GM21619 (cell line): Measurements from ENCODE around the gene PUM2.
"Not testable (repeated sequence)": the region's sequence is repeated elsewhere in the genome, so short reads cannot be mapped to it uniquely, and the experiment has no call there.

Experiments used
- ATAC-seq: cut with Tn5 transposase; IDR thresholded peaks from one replicate; pipeline ENCODE4 v1.9.1; 2021; ENCODE audit not compliant: unreplicated experiment

The PUM2 gene

DNA sequence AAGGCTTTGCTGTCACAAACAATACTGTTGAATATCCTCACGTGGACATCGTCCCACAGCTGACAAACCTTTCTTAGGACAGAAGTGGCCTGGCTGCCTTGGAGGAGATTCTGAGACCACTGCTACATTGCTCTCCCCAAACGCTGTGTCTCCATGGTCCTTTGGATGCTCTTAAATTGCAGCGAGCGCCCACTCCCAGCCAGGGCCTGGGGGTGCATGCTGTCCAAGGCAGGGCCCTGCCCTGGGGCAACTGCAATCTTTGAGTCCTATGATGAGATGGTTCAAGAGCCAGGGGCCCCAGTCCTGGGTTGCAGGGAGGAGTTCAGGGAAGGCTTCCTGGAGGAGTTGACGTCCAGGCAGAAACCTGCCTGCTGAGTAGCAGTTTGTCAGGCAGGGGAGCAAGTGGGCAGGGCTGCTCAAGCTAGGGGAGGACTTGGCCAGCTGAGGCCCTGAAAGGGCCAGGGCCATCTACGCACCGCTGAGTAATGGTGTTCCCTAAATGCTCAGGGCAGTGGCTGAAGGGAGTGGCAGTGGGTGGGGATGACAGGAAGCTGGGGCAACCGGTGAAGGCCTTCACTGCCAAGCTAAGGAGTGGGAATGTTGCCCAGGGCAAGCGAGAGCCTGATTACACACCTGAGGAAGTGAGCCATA lies 114.9 kb downstream of the PUM2 start:
- no peak for ATAC-seq

DNA sequence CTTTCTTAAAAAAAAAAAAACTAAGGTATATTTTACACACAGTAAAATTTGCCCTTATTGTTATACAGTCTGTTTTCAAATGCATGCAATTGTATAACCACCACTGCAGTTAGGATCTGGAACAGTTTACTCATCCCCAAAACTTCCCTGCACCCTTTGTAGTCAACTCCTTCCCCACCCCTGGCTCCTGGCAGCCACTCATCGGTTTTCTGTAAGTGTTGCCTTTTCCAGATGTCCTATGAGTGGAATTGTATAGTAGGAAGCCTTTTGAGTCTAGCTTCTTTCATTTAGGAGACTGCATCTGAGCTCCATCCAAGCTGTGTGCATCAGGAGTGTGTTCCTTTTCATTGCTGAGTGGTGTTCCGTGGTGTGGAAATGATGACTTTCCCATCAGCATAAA lies 116.0 kb downstream of the PUM2 start:
- ATAC-seq: not testable (repeated sequence)

DNA sequence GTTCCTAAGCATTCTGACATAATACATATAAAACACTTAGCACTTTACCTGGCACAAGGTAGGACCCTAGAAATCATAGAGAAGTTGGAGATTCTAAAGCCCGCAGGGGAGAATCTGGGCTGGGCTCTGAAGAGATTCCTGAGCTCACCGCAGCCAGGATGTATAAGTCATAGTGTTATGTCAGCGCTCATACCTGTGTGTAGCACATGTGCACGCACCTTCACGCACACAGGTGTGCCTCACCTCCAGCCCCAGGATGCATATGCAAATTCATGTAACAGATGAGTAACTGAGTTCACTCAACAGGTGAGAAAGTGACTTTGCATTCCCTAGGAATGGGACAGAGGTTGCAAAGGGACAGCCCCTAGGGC lies 117.8 kb downstream of the PUM2 start:
- ATAC-seq: no peak

DNA sequence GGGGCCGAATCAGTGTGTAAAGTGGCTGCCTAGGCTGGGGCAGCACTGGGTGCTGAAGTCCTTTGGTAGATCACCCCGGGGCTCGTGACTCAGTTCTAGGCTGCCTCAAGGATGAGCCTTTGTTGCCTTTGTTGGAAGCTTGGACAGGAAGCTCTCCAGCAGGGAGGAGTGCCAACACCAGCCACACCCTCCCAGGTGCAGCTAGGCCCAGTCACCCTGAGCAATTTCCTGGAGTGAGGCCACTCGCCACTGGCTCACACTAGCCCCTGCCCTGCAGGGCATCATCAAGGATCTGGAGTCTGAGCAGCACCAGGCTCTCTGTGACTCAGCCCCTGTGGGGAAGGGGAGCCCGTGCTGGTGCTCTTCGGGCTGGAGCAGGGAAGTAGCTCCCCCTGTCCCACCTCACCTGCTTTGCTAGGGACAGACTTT lies 119.0 kb downstream of the PUM2 start:
- ATAC-seq: no peak

DNA sequence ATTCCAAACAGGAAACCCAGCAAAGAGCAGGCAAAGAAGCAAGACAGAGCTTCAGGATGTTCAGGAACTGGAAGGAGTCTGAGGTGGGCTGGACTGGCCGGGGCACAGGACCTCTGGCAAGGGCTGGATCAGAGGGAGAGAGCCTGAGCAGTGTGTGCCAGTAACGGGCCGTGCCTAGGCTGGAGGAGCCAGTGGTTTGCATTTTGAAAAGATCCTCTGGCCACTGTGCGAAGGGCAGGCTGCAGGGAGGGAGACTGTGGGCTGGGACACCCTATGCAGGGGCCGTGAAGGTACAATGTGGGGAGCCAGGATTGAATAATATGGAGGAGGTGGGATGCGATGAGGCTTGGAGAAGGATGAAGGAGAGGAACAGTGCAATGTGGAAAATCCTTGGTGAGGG lies 119.5 kb downstream of the PUM2 start:
- ATAC-seq: no peak

DNA sequence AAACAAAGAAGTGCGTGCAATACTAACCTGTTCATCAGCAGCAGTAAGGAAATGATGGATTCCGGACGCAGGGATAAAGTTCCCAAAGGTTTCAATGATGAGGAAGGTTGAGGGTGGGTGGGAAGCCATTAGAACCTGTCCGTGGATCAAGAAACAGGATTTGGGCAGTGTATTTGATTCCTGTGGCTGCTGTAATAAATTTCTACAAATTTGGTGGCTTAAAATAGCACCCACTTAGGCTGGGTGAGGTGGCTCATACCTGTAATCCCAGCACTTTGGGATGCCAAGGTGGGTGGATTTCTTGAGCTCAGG lies 120.6 kb downstream of the PUM2 start:
- ATAC-seq: no peak

DNA sequence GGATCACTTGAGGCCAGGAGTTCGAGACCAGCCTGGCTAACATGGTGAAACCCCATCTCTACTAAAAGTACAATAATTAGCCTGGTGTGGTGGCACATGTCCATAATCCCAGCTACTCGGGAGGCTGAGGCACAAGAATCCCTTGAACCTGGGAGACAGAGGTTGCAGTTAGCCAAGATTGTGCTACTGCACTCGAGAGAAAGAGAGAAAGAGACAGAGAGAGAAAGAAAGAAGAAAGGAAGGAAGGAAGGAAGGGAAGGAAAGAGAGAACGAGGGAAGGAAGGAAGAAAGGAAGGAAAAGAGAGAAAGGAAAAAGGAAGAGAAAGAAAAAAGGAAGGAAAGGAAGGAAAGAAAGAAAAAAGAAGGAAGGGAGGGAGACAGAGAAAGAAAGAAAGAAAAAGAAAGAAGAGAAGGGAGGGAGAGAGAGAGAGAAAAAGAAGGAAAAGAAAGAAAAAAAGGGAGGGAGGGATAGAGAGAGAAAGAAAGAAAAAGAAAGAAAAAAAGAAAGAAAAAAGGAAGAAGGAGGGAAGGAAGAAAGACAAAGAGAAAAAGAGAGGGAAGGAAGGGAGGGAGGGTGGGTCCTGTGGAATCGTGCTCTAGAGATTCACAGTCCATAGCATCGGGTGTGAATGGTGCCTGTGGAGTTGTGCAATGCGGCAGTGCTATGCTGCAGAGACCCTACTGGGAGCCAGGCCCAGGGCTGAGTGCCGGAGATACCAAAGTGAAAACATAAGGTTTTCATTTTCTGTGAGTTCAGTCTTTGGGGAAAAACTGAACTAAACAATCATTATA lies 121.1 kb downstream of the PUM2 start:
- ATAC-seq: no peak

DNA sequence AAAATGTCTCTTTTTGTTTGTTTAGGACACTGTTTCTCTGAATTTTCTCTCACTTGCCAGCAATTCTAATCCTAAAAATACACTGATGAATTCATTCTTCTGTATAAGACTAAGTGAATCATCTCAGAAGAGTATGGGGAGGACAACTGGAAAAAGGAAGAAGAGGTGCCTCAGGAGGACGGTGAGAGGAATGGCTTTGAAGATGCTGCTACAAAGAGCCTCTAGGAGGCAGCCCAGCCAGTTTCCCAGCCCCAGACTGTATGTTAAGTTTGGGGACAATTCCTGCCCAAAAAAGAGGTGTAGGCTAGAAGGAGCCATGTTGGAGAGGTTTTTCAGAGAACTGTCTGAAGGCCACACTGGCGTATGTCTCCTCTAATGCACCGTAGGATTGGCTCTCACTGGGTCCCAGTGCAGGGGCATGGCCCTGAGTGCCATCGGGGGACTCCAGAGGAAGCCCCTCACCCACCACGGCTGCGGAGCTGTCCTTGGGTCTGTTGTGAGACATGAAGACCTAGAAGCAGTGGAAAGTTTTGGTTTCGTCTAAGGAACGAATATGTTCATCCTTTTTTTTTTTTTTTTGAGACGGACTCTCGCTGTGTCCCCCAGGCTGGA lies 122.6 kb downstream of the PUM2 start:
- no peak for ATAC-seq

DNA sequence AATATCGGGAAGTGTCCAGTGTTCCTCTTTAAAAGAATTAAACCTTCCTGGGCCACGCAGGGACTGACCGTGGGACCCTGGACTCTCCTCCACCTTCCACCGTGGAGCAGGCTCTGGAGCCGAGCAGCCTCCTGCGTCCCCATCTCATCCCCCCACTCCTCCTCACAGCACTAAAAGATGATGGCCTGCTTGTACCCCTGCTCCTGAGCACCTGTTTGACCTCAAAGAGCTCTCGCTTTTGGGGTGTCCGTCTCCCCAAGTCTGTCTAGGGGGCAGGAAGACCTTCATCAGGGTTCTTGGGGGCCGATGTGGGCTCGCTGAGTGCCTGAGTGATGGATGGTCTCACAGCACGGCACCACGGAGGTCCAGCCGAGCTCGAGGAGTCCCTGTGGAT lies 124.5 kb downstream of the PUM2 start:
- ATAC-seq: no peak

DNA sequence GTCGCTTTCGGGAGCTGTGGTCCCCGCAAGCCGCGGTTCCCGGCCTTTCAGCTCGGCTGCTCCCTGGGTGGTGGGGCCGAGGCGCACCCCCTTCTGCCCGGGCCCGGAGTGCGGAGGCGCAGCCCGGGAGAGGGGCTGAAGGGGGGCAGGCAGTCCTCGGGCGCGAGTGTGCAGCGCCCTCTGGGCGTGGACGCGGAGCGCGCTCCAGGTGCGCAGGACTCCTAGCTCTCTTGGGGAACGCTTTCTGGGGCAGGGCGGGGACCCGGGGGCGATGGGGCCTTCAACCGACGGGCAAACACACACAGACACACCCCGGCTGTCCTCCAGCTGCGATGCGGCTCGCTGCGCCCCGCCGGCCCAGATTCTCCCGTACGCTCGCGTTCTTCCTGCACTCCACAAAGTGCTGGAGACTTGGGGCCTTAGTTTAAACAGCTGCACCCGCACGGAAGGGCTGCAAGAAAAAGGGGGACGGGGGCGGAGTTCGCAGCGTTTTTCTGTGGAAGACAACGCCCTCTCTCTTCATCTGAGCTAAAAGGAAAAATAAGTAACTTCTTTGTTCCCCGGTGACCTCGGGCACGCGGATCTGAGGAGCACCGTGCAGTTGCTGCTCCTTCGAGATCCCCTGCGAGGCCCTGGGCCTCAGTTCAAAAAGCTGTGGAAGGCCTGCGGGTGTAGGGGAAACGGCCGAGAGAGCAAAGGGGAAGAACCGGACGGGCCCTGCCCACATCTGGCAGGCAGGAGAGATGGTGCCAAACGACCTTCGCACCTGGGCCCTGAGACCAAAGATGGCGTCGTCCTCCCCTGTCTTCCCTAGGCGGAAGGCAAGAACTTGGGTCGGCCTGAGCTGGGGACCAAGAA lies 125.1 kb downstream of the PUM2 start:
- ATAC-seq: peak; percentile 48

DNA sequence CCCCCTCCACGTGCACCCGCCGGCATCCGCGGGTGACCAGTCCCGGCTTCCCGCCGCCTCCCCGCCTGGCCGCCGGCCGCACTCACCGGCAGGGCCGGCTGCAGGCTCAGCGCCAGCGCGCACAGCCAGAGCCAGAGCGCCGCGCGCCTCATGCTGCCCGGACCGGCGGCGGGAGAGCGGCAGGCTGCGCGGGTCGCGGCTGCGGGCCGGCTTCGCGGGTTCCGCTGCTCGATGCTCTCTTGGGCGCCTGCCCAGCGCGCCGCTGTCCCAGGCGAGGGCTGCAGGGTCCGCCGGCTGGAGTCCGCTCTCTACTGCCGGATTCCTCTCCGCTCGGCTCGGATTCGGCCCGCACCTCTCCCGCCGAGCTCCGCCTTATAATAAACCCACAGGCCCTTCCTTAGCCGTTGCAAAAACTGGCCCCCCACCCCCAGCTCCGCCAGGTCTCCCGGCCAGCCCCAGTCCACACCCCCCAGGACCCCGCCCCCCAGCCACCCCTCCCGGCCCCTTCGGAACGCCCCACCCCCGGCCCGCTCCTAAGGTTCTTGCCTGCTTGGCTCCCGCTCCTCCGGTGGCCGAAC lies 125.8 kb downstream of the PUM2 start, which contains the start of gene SDC1:
Gene SDC1, minus strand, starts transcription at position 415 of the 578 bp plus-strand sequence. Its CDS starts 263 bp downstream, at position 152.
- peak; percentile 16 for ATAC-seq

DNA sequence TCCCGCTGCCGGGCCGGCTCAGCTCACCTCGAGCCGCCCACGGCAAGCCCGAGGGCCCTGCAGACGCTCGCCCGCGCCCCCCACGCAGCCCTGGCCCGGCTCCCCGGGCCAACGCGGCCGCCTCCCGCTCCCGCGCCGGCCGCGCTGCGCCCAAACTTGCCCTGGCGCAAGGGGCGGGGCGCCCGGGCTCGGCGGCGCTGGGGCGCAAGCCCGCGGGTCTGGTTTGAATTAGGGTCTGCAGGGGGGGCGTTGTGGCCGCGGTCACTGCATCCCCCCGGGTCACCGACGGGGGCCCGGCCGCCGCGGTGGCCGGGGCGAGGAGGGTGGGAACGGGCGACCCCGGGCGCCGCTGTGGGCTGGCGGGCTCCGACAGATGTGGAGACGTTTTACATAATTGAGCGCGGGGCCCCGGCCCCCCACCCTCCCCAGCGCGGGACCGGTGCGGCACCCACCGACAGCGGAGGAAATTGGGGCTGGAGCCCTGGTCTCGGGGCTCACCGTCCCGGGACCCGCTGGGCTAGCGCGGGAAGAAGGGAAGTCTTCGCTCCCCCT lies 126.4 kb downstream of the PUM2 start:
- peak; percentile 29 for ATAC-seq

DNA sequence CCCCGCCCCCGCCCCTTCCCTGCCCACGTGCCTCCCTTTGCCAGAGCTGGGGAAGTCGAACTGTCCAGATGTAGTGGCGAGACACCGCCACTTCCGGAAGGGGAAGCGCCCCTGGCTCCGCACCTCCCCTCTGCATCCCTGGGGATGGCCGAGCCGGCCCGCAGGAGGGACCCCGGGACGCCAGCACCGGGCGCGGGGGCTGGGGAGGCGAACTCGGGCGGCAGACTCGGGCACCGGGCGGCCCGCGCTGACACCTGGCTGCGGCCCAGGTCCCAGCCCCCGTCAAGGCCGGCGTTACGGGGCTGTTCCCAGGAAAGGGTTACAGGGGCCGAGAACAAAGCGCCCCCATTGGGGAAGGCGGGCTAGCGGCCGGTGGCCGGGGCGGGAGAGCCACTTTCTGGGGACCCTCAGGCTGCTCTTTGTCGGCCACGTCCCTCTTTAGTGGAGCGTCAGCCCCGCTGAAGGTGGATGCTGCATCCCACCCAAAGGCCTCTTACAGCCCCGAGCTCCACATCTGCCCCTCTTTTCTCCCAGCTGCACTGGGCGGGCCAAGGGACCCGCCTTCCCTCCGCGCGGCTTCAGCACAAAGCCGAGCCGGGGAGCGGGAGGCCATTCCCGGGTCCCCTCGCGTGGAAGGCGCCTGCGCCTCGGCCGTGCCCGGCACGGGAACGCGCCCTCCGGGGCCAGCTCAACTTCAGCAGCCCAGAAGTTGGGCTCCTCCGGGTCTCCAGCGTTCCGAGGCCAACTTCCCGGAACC lies 127.1 kb downstream of the PUM2 start:
- peak; percentile 28 for ATAC-seq

DNA sequence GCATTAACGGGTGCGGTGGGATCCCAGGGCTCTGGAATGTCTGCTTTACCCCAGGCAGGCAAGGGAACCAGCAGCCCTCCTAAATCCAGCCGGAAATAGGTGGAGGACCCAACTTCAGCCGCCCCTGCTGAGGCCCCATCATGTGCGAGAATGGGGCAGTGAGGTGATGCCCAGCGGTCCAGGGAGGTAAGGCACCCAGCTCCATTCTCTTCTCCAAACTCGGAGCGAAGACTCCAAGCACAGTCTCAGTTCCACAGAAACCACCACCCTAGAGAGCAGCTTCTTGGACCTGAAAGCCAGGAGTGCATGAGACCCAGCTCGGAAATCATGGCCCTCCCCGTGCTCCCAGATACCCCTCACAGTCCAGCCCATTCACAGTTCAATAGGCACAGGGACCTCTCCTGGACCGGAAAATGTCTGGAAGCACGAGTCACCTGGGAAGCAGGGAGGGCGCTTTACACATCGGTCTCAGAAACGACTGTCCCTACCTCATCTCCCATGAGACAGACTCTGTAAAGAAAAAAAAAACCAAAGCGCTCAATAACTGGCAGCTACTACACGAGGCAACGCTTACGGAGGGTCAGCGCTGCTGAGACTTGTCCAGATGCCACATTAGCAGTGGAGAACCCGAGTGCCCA lies 127.8 kb downstream of the PUM2 start:
- ATAC-seq: no peak

DNA sequence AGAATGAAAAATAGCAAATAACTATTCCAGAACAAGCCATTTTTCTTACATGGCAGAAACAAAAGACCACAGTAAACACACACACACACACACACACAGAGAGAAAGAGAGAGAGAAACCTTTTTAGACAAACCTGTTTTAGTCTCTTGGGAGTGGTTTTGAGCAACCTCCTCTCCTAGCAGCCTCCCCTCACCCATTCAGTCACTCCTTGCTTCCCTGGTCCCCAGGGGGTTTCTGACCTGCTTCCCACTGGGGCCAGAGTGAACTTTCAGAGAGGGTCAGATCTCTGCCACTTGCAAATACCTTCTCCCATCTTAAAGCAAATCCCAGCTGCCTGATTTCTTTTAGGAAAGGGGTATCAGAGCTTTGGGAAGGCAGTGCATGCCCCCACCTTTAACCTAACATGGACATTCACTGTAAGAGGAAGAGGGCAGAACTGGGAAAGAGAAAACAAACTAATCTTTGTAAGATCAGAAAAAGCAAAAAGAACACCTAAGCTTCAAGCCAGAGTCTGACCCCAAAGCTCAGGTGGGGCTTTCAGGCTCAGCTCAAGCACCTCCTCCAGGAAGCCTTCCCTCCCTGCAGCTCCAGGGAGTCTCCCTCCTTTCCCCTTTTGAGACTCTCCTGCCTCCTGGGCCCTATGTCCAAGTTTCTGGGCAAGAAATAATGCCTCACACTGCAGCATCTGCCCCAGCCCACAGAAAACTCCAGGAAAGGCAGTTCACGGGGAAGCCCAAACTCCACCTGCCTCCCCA lies 128.5 kb downstream of the PUM2 start:
- no peak for ATAC-seq

DNA sequence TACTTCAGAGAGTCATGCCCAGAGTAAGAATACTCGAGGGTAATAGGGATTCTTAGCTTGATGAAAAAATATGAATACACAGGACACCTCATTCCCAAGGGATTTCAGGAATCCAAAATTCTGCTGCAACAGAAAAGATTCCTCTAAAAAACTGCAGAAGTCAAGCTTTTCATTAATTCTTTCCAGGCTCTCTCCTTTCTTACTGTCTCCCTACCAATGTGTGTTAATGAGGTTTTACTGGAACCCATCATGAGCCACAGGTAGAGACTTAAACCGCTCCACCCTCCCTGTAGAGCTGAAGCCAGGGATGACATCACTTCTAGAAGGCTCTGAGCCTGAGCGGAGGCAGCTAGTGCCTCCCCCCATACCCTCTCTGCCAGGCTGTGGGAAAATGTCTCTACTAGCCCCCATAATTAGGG lies 129.1 kb downstream of the PUM2 start:
- ATAC-seq: no peak

DNA sequence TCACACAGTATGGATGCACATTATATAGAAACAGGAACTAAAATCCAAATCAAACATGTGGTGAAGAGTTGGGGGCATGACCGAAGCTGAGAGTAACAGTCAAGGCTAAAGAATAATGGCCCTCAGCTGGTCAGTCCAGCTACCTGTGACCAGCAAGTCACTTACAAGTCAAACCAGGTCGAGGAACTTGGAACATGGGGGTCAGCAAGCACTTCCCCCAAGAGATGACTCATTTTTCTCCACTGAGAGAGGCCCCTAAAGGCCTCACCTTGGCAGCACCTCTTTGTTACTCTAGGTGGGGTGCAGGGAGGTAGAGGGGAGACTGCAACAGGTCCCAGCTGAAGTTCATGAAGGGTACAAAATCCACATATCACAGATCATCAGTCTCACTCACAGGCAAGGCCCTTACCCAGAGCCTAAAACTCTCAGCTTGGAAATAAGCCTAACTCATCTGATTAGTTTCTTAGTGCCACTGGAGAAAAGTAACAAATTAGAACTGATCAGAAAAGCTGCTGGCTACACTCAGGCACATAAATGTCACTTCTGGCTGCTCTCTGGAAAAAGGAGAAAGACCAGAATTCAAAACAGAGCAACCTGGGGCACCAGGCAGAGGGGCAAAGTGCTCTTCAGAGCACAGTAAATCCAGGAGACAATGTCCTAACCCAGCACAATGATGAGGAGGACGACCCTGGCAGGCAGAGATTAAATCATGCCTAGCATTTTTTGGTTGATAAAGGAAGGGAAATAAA lies 129.7 kb downstream of the PUM2 start:
- no peak for ATAC-seq

DNA sequence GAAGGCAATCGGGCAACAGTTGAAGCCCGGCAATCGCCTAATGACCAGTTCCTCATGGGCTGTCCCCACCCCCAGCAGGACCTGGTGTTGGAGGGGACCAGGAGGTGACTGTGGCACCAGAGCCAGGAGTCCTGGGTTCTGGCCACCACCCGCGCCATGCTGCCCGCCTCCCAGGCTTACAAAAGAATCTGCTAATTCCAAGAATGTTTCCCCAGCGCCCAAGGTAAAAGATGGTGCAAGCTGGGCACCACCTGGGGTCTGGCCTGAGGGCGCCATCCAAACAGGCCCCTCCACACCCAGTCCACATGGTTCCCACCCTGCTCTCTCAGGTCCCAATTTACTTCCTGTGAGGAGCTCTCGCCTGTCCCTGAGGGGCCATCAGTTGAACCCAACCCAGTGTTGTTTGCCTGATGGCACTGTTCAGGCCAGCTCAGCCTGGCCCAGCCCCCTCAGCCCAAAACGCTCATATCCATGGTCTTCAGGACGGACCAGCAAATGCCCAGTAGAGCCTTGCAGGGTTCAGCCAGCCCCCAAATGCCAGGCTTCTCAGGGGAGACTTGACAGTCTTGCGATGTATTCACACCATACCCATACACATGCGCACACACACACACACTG lies 130.8 kb downstream of the PUM2 start:
- ATAC-seq: no peak
